Stomach (tissue), 4 donors: ENCODE measurements around the gene POLE3.

Source experiments
- EP300 ChIP-seq: sonication (generic); formaldehyde crosslinking; IDR thresholded peaks from one replicate; pipeline ENCODE4 v1.6.1; 2017; ENCODE audit warnings: antibody characterized with exemption
- POLR2A ChIP-seq, 4 donors: fragments of 450-650 bp; IDR thresholded peaks; one replicate each; pipeline ENCODE4 v1.6.1; 2016; ENCODE audit warnings: antibody characterized with exemption in 4 of 4, control low read depth in 2 of 4, mild to moderate bottlenecking in 1 of 4, moderate library complexity in 1 of 4
- TF ChIP-seq, protein P1 (sequence below), 7 experiments: fragments of 450-650 bp in 4 of 7; fragments of 200-600 bp in 3 of 7; sonication (generic) in 3 of 7; IDR thresholded peaks; one replicate each; pipeline ENCODE4 v1.5.1; 2016 to 2019; ENCODE audit warnings: antibody characterized with exemption in 7 of 7, control low read depth in 2 of 7, mild to moderate bottlenecking in 1 of 7

DNA sequence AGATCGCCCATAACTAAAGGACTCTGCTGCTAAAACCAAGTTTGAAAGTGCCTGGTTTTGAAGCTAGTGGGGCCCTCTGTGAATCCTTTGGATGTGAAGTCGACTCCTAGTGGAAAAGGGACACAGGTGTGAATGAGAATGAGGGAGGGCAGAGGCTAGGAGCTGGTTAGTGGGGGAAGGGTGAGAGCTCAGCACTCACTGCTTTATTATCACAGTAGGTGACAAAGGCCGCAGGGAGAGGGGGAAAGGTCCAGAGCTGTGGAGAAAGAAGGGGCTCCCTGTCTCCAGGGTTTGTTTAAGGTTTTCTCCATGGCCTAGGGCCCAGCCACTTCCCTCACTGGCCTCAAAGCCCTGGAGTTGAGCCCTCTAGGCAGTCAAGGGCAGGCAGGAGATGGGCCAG, 37.2 kb downstream of the POLE3 start:
- TF ChIP-seq, protein P1, sequence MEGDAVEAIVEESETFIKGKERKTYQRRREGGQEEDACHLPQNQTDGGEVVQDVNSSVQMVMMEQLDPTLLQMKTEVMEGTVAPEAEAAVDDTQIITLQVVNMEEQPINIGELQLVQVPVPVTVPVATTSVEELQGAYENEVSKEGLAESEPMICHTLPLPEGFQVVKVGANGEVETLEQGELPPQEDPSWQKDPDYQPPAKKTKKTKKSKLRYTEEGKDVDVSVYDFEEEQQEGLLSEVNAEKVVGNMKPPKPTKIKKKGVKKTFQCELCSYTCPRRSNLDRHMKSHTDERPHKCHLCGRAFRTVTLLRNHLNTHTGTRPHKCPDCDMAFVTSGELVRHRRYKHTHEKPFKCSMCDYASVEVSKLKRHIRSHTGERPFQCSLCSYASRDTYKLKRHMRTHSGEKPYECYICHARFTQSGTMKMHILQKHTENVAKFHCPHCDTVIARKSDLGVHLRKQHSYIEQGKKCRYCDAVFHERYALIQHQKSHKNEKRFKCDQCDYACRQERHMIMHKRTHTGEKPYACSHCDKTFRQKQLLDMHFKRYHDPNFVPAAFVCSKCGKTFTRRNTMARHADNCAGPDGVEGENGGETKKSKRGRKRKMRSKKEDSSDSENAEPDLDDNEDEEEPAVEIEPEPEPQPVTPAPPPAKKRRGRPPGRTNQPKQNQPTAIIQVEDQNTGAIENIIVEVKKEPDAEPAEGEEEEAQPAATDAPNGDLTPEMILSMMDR (IDR thresholded peaks at IDR 0.05): no peak
- no peak for TF ChIP-seq EP300
- no peak for TF ChIP-seq POLR2A (IDR thresholded peaks at IDR 0.05)
